ENCODE results near the gene TOM1L2. TPM values are rescaled to one million over a fixed set of nuclear protein-coding genes. Genes with fewer than 3 reads are reported as not detected.
"Not testable (repeated sequence)": the region's sequence is repeated elsewhere in the genome, so short reads cannot be mapped to it uniquely, and the experiment has no call there.

The TOM1L2 gene
- total and polyA plus RNA-seq, 2 donors (not counting 1 experiment from before 2014, with no cell fraction given) = 33.9 to 35.9 TPM

DNA sequence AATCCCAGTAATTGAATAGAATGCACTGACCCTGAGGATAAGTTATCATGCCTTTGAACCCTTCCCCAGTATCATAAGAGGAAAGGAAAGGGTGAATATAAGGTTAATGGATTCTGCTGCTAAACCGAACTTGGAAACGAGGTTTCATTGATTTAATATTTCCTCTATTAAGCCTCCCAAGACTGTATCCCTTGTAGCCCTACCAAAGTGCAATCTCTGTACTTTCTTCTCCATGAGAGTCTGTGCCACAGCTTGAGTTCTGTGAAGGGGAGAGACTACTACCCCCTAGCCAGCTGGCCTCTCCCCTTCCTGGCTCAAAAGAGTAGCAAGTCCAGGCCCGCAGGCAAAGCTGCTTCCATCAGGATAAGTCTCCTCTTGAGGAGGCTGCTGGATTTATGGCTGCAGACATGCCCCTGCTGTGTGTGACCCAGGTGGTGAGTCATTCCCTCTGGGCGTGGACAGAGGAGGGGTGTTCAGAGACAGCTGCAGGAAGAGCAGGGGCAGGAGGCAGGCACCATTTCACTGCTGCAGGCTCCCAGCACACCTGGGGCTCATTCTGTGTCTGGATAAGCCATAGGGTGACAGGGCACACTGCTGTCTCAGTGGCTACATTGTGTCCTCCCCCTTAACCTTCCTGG lies 58.4 kb downstream of the TOM1L2 start:
- DNase-seq (ENCODE audit: low read depth in 2 of 2) = peak; percentile 87 to 90
- Histone ChIP-seq H4K20me1 (ENCODE audit: control insufficient read depth, extremely low read depth, insufficient read depth, low read length) (no peaks in the 10 kb centered on the region), H2AFZ (ENCODE audit: low read length) (no peak overlapping the region), H3K36me3 (ENCODE audit: control insufficient read depth, insufficient read depth, low read length) (no peaks in the 10 kb centered on the region), H3K9ac (ENCODE audit: insufficient read depth, low read length) (no peak overlapping the region), H3K9me3 (ENCODE audit: control insufficient read depth, insufficient read depth, low read depth, low read length) (no peaks in the 10 kb centered on the region), H3K27me3 (ENCODE audit: control insufficient read depth, insufficient read depth, low read length) (no peaks in the 10 kb centered on the region), H3K4me3 (replicated peaks in 1 of 4; ENCODE audit: control extremely low read depth in 1 of 4, insufficient read depth in 1 of 4, low read depth in 3 of 4, low read length in 4 of 4) (no peak overlapping the region), H3K79me2 (ENCODE audit: control insufficient read depth, insufficient read depth, low read length) (no peaks in the 10 kb centered on the region), H3K4me2 (ENCODE audit: extremely low read depth, insufficient read depth, low read length) (peak overlapping the region; percentile 76), H3K4me1 (ENCODE audit: control insufficient read depth, extremely low read depth, insufficient read depth, low read length) (peaks cover 12% of the 10 kb centered on the region), H3K27ac (ENCODE audit: insufficient read depth, low read length) (peak overlapping the region; percentile 21)
- TF ChIP-seq, protein P1, sequence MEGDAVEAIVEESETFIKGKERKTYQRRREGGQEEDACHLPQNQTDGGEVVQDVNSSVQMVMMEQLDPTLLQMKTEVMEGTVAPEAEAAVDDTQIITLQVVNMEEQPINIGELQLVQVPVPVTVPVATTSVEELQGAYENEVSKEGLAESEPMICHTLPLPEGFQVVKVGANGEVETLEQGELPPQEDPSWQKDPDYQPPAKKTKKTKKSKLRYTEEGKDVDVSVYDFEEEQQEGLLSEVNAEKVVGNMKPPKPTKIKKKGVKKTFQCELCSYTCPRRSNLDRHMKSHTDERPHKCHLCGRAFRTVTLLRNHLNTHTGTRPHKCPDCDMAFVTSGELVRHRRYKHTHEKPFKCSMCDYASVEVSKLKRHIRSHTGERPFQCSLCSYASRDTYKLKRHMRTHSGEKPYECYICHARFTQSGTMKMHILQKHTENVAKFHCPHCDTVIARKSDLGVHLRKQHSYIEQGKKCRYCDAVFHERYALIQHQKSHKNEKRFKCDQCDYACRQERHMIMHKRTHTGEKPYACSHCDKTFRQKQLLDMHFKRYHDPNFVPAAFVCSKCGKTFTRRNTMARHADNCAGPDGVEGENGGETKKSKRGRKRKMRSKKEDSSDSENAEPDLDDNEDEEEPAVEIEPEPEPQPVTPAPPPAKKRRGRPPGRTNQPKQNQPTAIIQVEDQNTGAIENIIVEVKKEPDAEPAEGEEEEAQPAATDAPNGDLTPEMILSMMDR (conservative IDR thresholded peaks at IDR 0.05 in 1 of 2, IDR thresholded peaks at IDR 0.05 in 1 of 2; ENCODE audit: low read depth in 1 of 2, low read length in 2 of 2) = no peak
- TF ChIP-seq EZH2 (IDR thresholded peaks at IDR 0.05; ENCODE audit: low read length, missing control alignments) = no peak

DNA sequence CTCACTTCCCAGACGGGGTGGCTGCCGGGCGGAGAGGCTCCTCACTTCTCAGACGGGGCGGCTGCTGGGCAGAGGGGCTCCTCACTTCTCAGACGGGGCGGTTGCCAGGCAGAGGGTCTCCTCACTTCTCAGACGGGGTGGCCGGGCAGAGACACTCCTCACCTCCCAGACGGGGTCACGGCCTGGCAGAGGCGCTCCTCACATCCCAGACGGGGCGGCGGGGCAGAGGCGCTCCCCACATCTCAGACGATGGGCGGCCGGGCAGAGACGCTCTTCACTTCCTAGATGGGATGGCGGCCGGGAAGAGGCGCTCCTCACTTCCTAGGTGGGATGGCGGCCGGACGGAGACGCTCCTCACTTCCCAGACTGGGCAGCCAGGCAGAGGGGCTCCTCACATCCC lies 59.9 kb downstream of the TOM1L2 start:
- peaks cover 11% of the 10 kb centered on the region for H3K4me1 ChIP-seq (ENCODE audit: control insufficient read depth, extremely low read depth, insufficient read depth, low read length)
- not testable (repeated sequence) for H3K27ac ChIP-seq (ENCODE audit: insufficient read depth, low read length); H3K9me3 ChIP-seq (ENCODE audit: control insufficient read depth, insufficient read depth, low read depth, low read length); H3K36me3 ChIP-seq (ENCODE audit: control insufficient read depth, insufficient read depth, low read length); DNase-seq (ENCODE audit: low read depth in 2 of 2); H3K27me3 ChIP-seq (ENCODE audit: control insufficient read depth, insufficient read depth, low read length); H3K4me2 ChIP-seq (ENCODE audit: extremely low read depth, insufficient read depth, low read length); H3K79me2 ChIP-seq (ENCODE audit: control insufficient read depth, insufficient read depth, low read length); H3K9ac ChIP-seq (ENCODE audit: insufficient read depth, low read length); H4K20me1 ChIP-seq (ENCODE audit: control insufficient read depth, extremely low read depth, insufficient read depth, low read length); H3K4me3 ChIP-seq (replicated peaks in 1 of 4; ENCODE audit: control extremely low read depth in 1 of 4, insufficient read depth in 1 of 4, low read depth in 3 of 4, low read length in 4 of 4); H2AFZ ChIP-seq (ENCODE audit: low read length)

DNA sequence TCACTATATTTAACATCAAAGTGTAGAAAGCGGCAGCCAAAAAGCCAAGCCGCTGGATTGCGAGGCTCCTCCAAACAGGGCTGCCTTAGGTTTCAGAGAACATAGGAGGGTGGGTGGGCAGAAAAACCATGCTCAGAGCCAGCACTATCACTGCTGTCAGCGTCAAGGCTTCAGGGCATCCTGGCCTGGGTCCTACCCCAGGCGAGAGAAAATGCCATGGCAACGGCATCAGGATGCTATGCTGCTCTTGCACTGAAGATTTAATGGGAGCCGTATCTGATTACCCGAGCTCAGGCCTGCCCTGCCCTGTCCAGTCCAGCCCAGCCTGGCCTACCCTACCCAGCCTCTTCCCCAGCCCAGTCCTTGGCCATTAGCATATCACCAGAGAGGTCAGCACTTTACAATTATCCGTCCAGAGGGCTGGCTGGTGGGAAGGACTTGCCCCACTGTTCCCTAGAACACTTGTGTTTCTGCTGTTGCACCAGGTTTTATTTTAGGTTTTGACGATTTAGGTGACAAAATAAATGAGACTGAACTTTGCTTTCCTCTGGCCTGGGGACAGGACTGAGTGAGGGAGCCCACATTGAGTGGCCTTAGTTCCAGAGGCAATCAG lies 61.1 kb downstream of the TOM1L2 start:
- Histone ChIP-seq H3K4me1 (ENCODE audit: control insufficient read depth, extremely low read depth, insufficient read depth, low read length) (peaks cover 14% of the 10 kb centered on the region), H2AFZ (ENCODE audit: low read length) (no peak overlapping the region), H3K27ac (ENCODE audit: insufficient read depth, low read length) (no peak overlapping the region), H3K79me2 (ENCODE audit: control insufficient read depth, insufficient read depth, low read length) (no peaks in the 10 kb centered on the region), H3K36me3 (ENCODE audit: control insufficient read depth, insufficient read depth, low read length) (no peaks in the 10 kb centered on the region), H3K9me3 (ENCODE audit: control insufficient read depth, insufficient read depth, low read depth, low read length) (no peaks in the 10 kb centered on the region), H4K20me1 (ENCODE audit: control insufficient read depth, extremely low read depth, insufficient read depth, low read length) (no peaks in the 10 kb centered on the region), H3K27me3 (ENCODE audit: control insufficient read depth, insufficient read depth, low read length) (no peaks in the 10 kb centered on the region), H3K4me3 (replicated peaks in 1 of 4; ENCODE audit: control extremely low read depth in 1 of 4, insufficient read depth in 1 of 4, low read depth in 3 of 4, low read length in 4 of 4) (no peak overlapping the region), H3K9ac (ENCODE audit: insufficient read depth, low read length) (no peak overlapping the region), H3K4me2 (ENCODE audit: extremely low read depth, insufficient read depth, low read length) (no peak overlapping the region)
- DNase-seq (ENCODE audit: low read depth in 2 of 2) = no peak
- no peak for TF ChIP-seq EZH2 (IDR thresholded peaks at IDR 0.05; ENCODE audit: low read length, missing control alignments)
- TF ChIP-seq, protein P1 (conservative IDR thresholded peaks at IDR 0.05 in 1 of 2, IDR thresholded peaks at IDR 0.05 in 1 of 2; ENCODE audit: low read depth in 1 of 2, low read length in 2 of 2) = no peak

All from fibroblast of lung (primary cell).